ENCODE measurements around the gene LPIN2.
"Not testable (repeated sequence)": the region's sequence is repeated elsewhere in the genome, so short reads cannot be mapped to it uniquely, and the experiment has no call there.

LPIN2 gene

GRCh38 chr18:3042379-3042778, 29.4 kb upstream of the LPIN2 start:
- 0 out of 2 replicates have a peak, but pooled peaks cover 2% of the 10 kb centered on the region for H3K4me1 ChIP-seq (ENCODE audit: control insufficient read depth, insufficient read depth, low read length)
- no peak overlapping the region for H3K27ac ChIP-seq (ENCODE audit: low read depth, low read length)
- no peaks in the 10 kb centered on the region for H3K9me3 ChIP-seq (ENCODE audit: control insufficient read depth, insufficient read depth, low read depth, low read length)

GRCh38 chr18:3041843-3042242, 28.9 kb upstream of the LPIN2 start:
- Histone ChIP-seq H3K27me3 (ENCODE audit: control insufficient read depth, insufficient read depth, low read length) (no peaks in the 10 kb centered on the region), H3K4me3 (ENCODE audit: low read depth, low read length) (no peak overlapping the region), H3K4me1 (ENCODE audit: control insufficient read depth, insufficient read depth, low read length) (0 out of 2 replicates have a peak, but pooled peaks cover 3% of the 10 kb centered on the region), H3K36me3 (ENCODE audit: control insufficient read depth, insufficient read depth, low read length) (no peaks in the 10 kb centered on the region), H3K9ac (ENCODE audit: low read length) (no peak overlapping the region), H3K9me3 (ENCODE audit: control insufficient read depth, insufficient read depth, low read depth, low read length) (no peaks in the 10 kb centered on the region), H3K27ac (ENCODE audit: low read depth, low read length) (no peak overlapping the region)

More at GRCh38 chr18:3042379-3042778, 29.4 kb upstream of the LPIN2 start:
- H3K36me3 ChIP-seq (ENCODE audit: control insufficient read depth, insufficient read depth, low read length) = no peaks in the 10 kb centered on the region
- no peaks in the 10 kb centered on the region for H3K27me3 ChIP-seq (ENCODE audit: control insufficient read depth, insufficient read depth, low read length)
- no peak overlapping the region for H3K9ac ChIP-seq (ENCODE audit: low read length)
- no peak overlapping the region for H3K4me3 ChIP-seq (ENCODE audit: low read depth, low read length)

GRCh38 chr18:3040881-3041280, 27.9 kb upstream of the LPIN2 start:
- Histone ChIP-seq H3K27me3 (ENCODE audit: control insufficient read depth, insufficient read depth, low read length) (no peaks in the 10 kb centered on the region), H3K9me3 (ENCODE audit: control insufficient read depth, insufficient read depth, low read depth, low read length) (no peaks in the 10 kb centered on the region), H3K36me3 (ENCODE audit: control insufficient read depth, insufficient read depth, low read length) (no peaks in the 10 kb centered on the region), H3K4me3 (ENCODE audit: low read depth, low read length) (no peak overlapping the region), H3K27ac (ENCODE audit: low read depth, low read length) (no peak overlapping the region), H3K4me1 (ENCODE audit: control insufficient read depth, insufficient read depth, low read length) (0 out of 2 replicates have a peak, but pooled peaks cover 3% of the 10 kb centered on the region), H3K9ac (ENCODE audit: low read length) (no peak overlapping the region)

- no peaks in the 10 kb centered on the region for H3K36me3 ChIP-seq (ENCODE audit: control insufficient read depth, insufficient read depth, low read length)
- no peak overlapping the region for H3K4me3 ChIP-seq (ENCODE audit: low read depth, low read length)
- no peak overlapping the region for H3K9ac ChIP-seq (ENCODE audit: low read length)
- H3K4me1 ChIP-seq (ENCODE audit: control insufficient read depth, insufficient read depth, low read length) = 0 out of 2 replicates have a peak, but pooled peaks cover 3% of the 10 kb centered on the region
- no peak overlapping the region for H3K27ac ChIP-seq (ENCODE audit: low read depth, low read length)
- no peaks in the 10 kb centered on the region for H3K9me3 ChIP-seq (ENCODE audit: control insufficient read depth, insufficient read depth, low read depth, low read length)
- no peaks in the 10 kb centered on the region for H3K27me3 ChIP-seq (ENCODE audit: control insufficient read depth, insufficient read depth, low read length)
These were observed 27.2 kb upstream of the LPIN2 start for GRCh38 chr18:3040173-3040572.

DNA sequence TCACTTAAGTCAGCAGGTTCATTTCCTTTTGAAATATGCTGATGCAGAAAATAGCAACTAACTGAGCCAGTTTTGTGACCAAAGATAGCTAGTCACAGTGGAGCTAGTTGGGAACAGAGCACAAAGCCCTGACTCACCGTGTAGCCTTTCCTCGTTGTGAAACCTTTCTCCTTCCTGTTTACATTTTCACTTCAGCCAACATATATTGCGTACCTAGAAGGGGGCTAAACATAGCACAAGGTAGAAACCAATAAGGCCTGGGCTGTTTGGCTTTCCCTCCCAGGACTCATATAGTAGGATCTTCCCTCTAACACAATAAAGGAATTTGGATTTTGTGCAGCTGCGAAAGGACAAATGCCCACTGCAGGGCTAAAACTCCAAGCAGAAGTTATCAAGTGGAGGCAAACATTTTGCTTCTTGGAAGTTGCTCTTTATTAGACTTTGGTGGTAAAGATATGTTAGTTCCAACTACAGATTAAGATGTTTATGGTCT, 24.5 kb upstream of the LPIN2 start:
- Histone ChIP-seq H3K27ac (ENCODE audit: low read depth, low read length) (no peak overlapping the region), H3K36me3 (ENCODE audit: control insufficient read depth, insufficient read depth, low read length) (no peaks in the 10 kb centered on the region), H3K9me3 (ENCODE audit: control insufficient read depth, insufficient read depth, low read depth, low read length) (0 out of 2 replicates have a peak, but pooled peaks cover 3% of the 10 kb centered on the region), H3K4me1 (ENCODE audit: control insufficient read depth, insufficient read depth, low read length) (0 out of 2 replicates have a peak, but pooled peaks cover 3% of the 10 kb centered on the region), H3K4me3 (ENCODE audit: low read depth, low read length) (no peak overlapping the region), H3K9ac (ENCODE audit: low read length) (no peak overlapping the region), H3K27me3 (ENCODE audit: control insufficient read depth, insufficient read depth, low read length) (no peaks in the 10 kb centered on the region)

- Histone ChIP-seq H3K9me3 (ENCODE audit: control insufficient read depth, insufficient read depth, low read depth, low read length) (0 out of 2 replicates have a peak, but pooled peaks cover 3% of the 10 kb centered on the region), H3K9ac (ENCODE audit: low read length) (no peak overlapping the region), H3K4me3 (ENCODE audit: low read depth, low read length) (no peak overlapping the region), H3K27ac (ENCODE audit: low read depth, low read length) (no peak overlapping the region), H3K4me1 (ENCODE audit: control insufficient read depth, insufficient read depth, low read length) (0 out of 2 replicates have a peak, but pooled peaks cover 3% of the 10 kb centered on the region), H3K36me3 (ENCODE audit: control insufficient read depth, insufficient read depth, low read length) (no peaks in the 10 kb centered on the region), H3K27me3 (ENCODE audit: control insufficient read depth, insufficient read depth, low read length) (no peaks in the 10 kb centered on the region)
These were observed 23.2 kb upstream of the LPIN2 start for GRCh38 chr18:3036108-3036507.

- Histone ChIP-seq H3K4me3 (ENCODE audit: low read depth, low read length) (no peak overlapping the region), H3K36me3 (ENCODE audit: control insufficient read depth, insufficient read depth, low read length) (no peaks in the 10 kb centered on the region), H3K4me1 (ENCODE audit: control insufficient read depth, insufficient read depth, low read length) (0 out of 2 replicates have a peak, but pooled peaks cover 3% of the 10 kb centered on the region), H3K27ac (ENCODE audit: low read depth, low read length) (no peak overlapping the region), H3K9ac (ENCODE audit: low read length) (no peak overlapping the region), H3K9me3 (ENCODE audit: control insufficient read depth, insufficient read depth, low read depth, low read length) (0 out of 2 replicates have a peak, but pooled peaks cover 3% of the 10 kb centered on the region), H3K27me3 (ENCODE audit: control insufficient read depth, insufficient read depth, low read length) (no peaks in the 10 kb centered on the region)
These were observed 22.7 kb upstream of the LPIN2 start for GRCh38 chr18:3035635-3036034.

DNA sequence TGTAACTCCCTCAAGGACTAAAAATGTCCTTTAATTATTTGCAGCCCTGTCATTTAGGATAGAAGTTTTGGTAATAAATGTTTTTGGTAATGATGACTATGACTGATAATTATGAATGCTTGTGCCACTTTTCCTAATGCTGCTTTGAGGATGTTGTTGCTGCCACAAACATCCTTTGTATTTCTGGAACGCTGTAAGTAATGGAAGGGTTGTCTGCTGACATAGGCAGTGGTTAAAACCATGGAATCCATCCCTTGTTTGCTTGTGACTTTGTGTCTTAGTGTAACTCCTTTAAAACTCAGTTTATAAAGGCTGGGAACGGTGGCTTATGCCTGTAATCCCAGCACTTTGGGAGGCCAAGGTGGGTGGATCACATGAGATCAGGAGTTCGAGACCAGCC, 19.8 kb upstream of the LPIN2 start:
- 0 out of 2 replicates have a peak, but pooled peaks cover 3% of the 10 kb centered on the region for H3K9me3 ChIP-seq (ENCODE audit: control insufficient read depth, insufficient read depth, low read depth, low read length)
- H3K9ac ChIP-seq (ENCODE audit: low read length) = no peak overlapping the region
- H3K27ac ChIP-seq (ENCODE audit: low read depth, low read length) = no peak overlapping the region
- H3K27me3 ChIP-seq (ENCODE audit: control insufficient read depth, insufficient read depth, low read length) = no peaks in the 10 kb centered on the region
- H3K4me3 ChIP-seq (ENCODE audit: low read depth, low read length) = no peak overlapping the region
- H3K36me3 ChIP-seq (ENCODE audit: control insufficient read depth, insufficient read depth, low read length) = no peaks in the 10 kb centered on the region
- H3K4me1 ChIP-seq (ENCODE audit: control insufficient read depth, insufficient read depth, low read length) = peaks cover 8% of the 10 kb centered on the region; the same call in 1 of the 2 replicates

GRCh38 chr18:3029215-3029952, 16.4 kb upstream of the LPIN2 start:
- Histone ChIP-seq H3K27ac (ENCODE audit: low read depth, low read length) (no peak overlapping the region), H3K9ac (ENCODE audit: low read length) (no peak overlapping the region), H3K4me1 (ENCODE audit: control insufficient read depth, insufficient read depth, low read length) (peaks cover 13% of the 10 kb centered on the region), H3K27me3 (ENCODE audit: control insufficient read depth, insufficient read depth, low read length) (no peaks in the 10 kb centered on the region), H3K4me3 (ENCODE audit: low read depth, low read length) (no peak overlapping the region), H3K36me3 (ENCODE audit: control insufficient read depth, insufficient read depth, low read length) (no peaks in the 10 kb centered on the region), H3K9me3 (ENCODE audit: control insufficient read depth, insufficient read depth, low read depth, low read length) (0 out of 2 replicates have a peak, but pooled peaks cover 3% of the 10 kb centered on the region)

DNA sequence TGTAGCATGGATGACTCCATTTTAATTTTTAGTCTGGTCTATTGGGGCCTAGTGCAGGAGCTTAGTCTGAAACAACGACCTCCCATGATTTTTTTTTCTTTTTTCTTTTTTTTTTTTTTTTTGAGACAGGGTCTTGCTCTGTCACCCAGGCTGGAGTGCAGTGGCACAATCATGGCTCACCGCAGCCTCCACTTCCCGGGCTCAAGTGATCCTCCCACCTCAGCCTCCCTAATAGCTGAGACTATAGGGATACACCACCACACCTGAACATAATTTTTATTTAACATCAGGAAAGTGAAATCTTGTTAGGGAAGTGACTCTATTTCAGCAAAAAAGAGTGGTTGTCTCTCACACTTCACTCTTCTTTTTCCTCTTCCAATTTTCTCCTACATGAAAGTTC, 15.2 kb upstream of the LPIN2 start:
- H3K36me3 ChIP-seq (ENCODE audit: control insufficient read depth, insufficient read depth, low read length); H3K4me3 ChIP-seq (ENCODE audit: low read depth, low read length); H3K9me3 ChIP-seq (ENCODE audit: control insufficient read depth, insufficient read depth, low read depth, low read length); H3K9ac ChIP-seq (ENCODE audit: low read length); H3K27ac ChIP-seq (ENCODE audit: low read depth, low read length); H3K27me3 ChIP-seq (ENCODE audit: control insufficient read depth, insufficient read depth, low read length): not testable (repeated sequence)
- peaks cover 13% of the 10 kb centered on the region for H3K4me1 ChIP-seq (ENCODE audit: control insufficient read depth, insufficient read depth, low read length)

GRCh38 chr18:3027370-3027891, 14.5 kb upstream of the LPIN2 start:
- no peak overlapping the region for H3K27ac ChIP-seq (ENCODE audit: low read depth, low read length)
- no peaks in the 10 kb centered on the region for H3K36me3 ChIP-seq (ENCODE audit: control insufficient read depth, insufficient read depth, low read length)
- no peak overlapping the region for H3K9ac ChIP-seq (ENCODE audit: low read length)
- no peak overlapping the region for H3K4me3 ChIP-seq (ENCODE audit: low read depth, low read length)
- H3K4me1 ChIP-seq (ENCODE audit: control insufficient read depth, insufficient read depth, low read length) = peaks cover 13% of the 10 kb centered on the region
- no peaks in the 10 kb centered on the region for H3K9me3 ChIP-seq (ENCODE audit: control insufficient read depth, insufficient read depth, low read depth, low read length)
- no peaks in the 10 kb centered on the region for H3K27me3 ChIP-seq (ENCODE audit: control insufficient read depth, insufficient read depth, low read length)

All from HUES6 (cell line).